B cell (primary cell): ENCODE data around the gene LHX2. TPM values are rescaled to one million over a fixed set of nuclear protein-coding genes. Genes with fewer than 3 reads are reported as not detected.

ENCODE experiments used
- ATAC-seq: fragments of 200-7000 bp; cut with Tn5 transposase; one replicate; pipeline ENCODE4 v1.10.0; 2021; ENCODE audit warnings: low read depth, mild to moderate bottlenecking, moderate number of reproducible peaks, moderate library complexity
- CTCF ChIA-PET: fragments of 350-600 bp; sonication (Branson Sonifier 250); formaldehyde crosslinking; loops from one replicate; lab custom pipeline; 2021; ENCODE audit warnings: antibody characterized with exemption, inconsistent platforms; lab: Charles Lee
- POLR2A ChIA-PET: fragments of 350-600 bp; sonication (Branson Sonifier 250); formaldehyde crosslinking; loops from one replicate; lab custom pipeline; 2021; ENCODE audit warnings: antibody characterized with exemption; lab: Charles Lee
- DNase-seq: peaks from one replicate; pipeline ENCODE4 v3.0.0; 2013
- H2AFZ ChIP-seq: 2 replicates; pipeline ENCODE4 v1.6.1; 2012; ENCODE audit warnings: mild to moderate bottlenecking, low read depth, low read length; ENCODE audit not compliant: insufficient read depth, poor library complexity, severe bottlenecking
- H3K27ac ChIP-seq, 2 donors: 1 replicate in 1 of 2; 2 replicates in 1 of 2; pipeline ENCODE4 v1.5.1; 2012 to 2013; ENCODE audit warnings: low read length in 2 of 2, mild to moderate bottlenecking in 2 of 2, moderate library complexity in 1 of 2
- H3K27me3 ChIP-seq, 4 experiments: fragments of 200-600 bp in 1 of 4; sonication (generic) in 1 of 4; replicated peaks in 1 of 4; 1 replicate in 2 of 4; 2 replicates in 2 of 4; pipeline versions ENCODE4 v1.6.1 to v1.7.0; 2013 to 2016; ENCODE audit warnings: low read length in 3 of 4, mild to moderate bottlenecking in 2 of 4, mixed read lengths in 1 of 4, moderate library complexity in 1 of 4; ENCODE audit not compliant: insufficient read depth in 4 of 4, control insufficient read depth in 3 of 4; ENCODE audit errors: control extremely low read depth in 1 of 4
- H3K36me3 ChIP-seq, 2 experiments: replicated peaks in 1 of 2; 1 replicate in 1 of 2; 2 replicates in 1 of 2; pipeline versions ENCODE4 v1.6.1 to v1.7.1; 2013; ENCODE audit warnings: low read length in 1 of 2; ENCODE audit not compliant: insufficient read depth in 2 of 2, control insufficient read depth in 1 of 2; ENCODE audit errors: control extremely low read depth in 1 of 2, extremely low read depth in 1 of 2
- H3K4me1 ChIP-seq, 2 donors: fragments of 200-600 bp in 1 of 2; sonication (generic) in 1 of 2; 1 replicate in 1 of 2; 2 replicates in 1 of 2; pipeline versions ENCODE4 v1.5.1 to v1.6.1; 2013 to 2017; ENCODE audit warnings: low read length in 2 of 2; ENCODE audit not compliant: control insufficient read depth in 2 of 2, insufficient read depth in 2 of 2
- H3K4me2 ChIP-seq: replicated peaks from 2 replicates; pipeline ENCODE3; 2012; ENCODE audit warnings: mild to moderate bottlenecking, low read depth, low read length; ENCODE audit not compliant: poor library complexity, severe bottlenecking
- H3K4me3 ChIP-seq, 5 experiments: fragments of 200-600 bp in 1 of 5; sonication (generic) in 1 of 5; 1 replicate in 3 of 5; 2 replicates in 2 of 5; pipeline versions ENCODE4 v1.5.1 to v1.7.0; 2011 to 2016; ENCODE audit warnings: low read length in 4 of 5, mild to moderate bottlenecking in 4 of 5, low read depth in 2 of 5, control low read depth in 1 of 5, moderate library complexity in 1 of 5; ENCODE audit not compliant: insufficient read depth in 1 of 5; ENCODE audit errors: control extremely low read depth in 1 of 5, extremely low read depth in 1 of 5
- H3K79me2 ChIP-seq: fragments of 200-600 bp; sonication (generic); one replicate; pipeline ENCODE4 v1.6.0; 2016; ENCODE audit warnings: low read length; ENCODE audit not compliant: control insufficient read depth, insufficient read depth
- H3K9ac ChIP-seq: fragments of 200-600 bp; sonication (generic); 2 replicates; pipeline ENCODE4 v1.6.1; 2017; ENCODE audit warnings: mild to moderate bottlenecking, low read length, moderate library complexity
- H3K9me3 ChIP-seq, 3 donors: one replicate each; pipeline versions ENCODE4 v1.6.1 to v1.7.1; 2013; ENCODE audit warnings: low read length in 2 of 3; ENCODE audit not compliant: control insufficient read depth in 2 of 3, insufficient read depth in 1 of 3; ENCODE audit errors: control extremely low read depth in 1 of 3
- H4K20me1 ChIP-seq: 2 replicates; pipeline ENCODE4 v1.6.0; 2012; ENCODE audit warnings: mild to moderate bottlenecking, low read length; ENCODE audit not compliant: insufficient read depth, control insufficient read depth, poor library complexity, severe bottlenecking
- H3K27ac Mint-ChIP-seq: one replicate; pipeline ENCODE4 v1.8.0; 2021; ENCODE audit warnings: mixed read lengths
- H3K27me3 Mint-ChIP-seq: one replicate; pipeline ENCODE4 v1.8.0; 2021; ENCODE audit warnings: mixed read lengths
- H3K4me1 Mint-ChIP-seq: one replicate; pipeline ENCODE4 v1.8.0; 2021; ENCODE audit warnings: mixed read lengths
- H3K4me3 Mint-ChIP-seq: one replicate; pipeline ENCODE4 v1.8.0; 2021; ENCODE audit warnings: mixed read lengths
- H3K9me3 Mint-ChIP-seq: one replicate; pipeline ENCODE4 v1.8.0; 2022; ENCODE audit warnings: mixed read lengths; ENCODE audit not compliant: insufficient read depth
- EZH2 ChIP-seq: IDR thresholded peaks from 2 replicates; pipeline ENCODE4 v1.6.1; 2012; ENCODE audit warnings: borderline replicate concordance, low read depth, mild to moderate bottlenecking, moderate library complexity, low read length; ENCODE audit not compliant: insufficient read depth, poor library complexity, severe bottlenecking
- WGBS: methylation state at CpG from one replicate; pipeline ENCODE4 v1.1.5; 2013; ENCODE audit warnings: missing lambda C conversion rate; ENCODE audit not compliant: insufficient coverage; 5-methylcytosine and 5-hydroxymethylcytosine counted together
- intact Hi-C: fragments of 100-400 bp; cut with micrococcal nuclease; formaldehyde crosslinking; loops from one replicate; pipeline ENCODE4 v1.10.0; 2022
- polyA plus RNA-seq: library from polyadenylated mRNA; depleted of rRNA; stranded (reverse); fragments of >200 nt; gene quantifications from 2 replicates; pipeline ENCODE4 v1.2.3, GENCODE V29; 2012
- total RNA-seq, 2 donors: library from RNA; stranded (reverse); fragments of 120-200 nt in 1 of 2; gene quantifications; 1 replicate in 1 of 2; 2 replicates in 1 of 2; pipeline versions ENCODE4 v1.2.3 to v1.2.4, GENCODE V29; 2013 to 2022
- TF ChIP-seq, protein P1 (sequence below): fragments of 200-600 bp; IDR thresholded peaks from one replicate; pipeline ENCODE4 v1.8.0; 2022; ENCODE audit warnings: antibody characterized with exemption, mild to moderate bottlenecking

LHX2 gene
- total and polyA plus RNA-seq, 2 donors (not counting 1 experiment from before 2014, with no cell fraction given), result 0.66 TPM; not detected in 1

DNA sequence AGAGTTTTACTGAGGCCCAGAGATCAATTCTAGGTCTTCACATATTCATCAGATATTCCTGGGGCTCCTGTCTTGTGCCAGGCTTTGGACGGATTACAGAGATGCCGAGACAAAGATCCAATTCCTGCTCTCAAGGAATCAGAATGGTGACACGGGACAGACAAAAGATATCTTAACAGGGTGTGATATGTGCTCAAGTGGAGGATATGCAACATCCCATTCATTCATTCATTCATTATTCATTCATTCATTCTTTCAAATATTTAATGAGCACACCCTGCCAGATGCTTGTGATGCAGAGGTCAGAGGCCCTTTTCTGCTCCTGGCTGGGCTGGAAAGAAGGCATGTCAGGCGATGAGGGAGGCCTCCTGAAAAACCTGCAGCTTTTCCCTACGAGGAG lies 21.8 kb downstream of the LHX2 start:
- peaks cover 53% of the 10 kb centered on the region for H3K27me3 Mint-ChIP-seq
- Histone ChIP-seq H3K9me3 (peaks cover 0 to 4% (median 0%) of the 10 kb centered on the region in 3 donors), H3K4me1 (peaks cover 0 to 3% of the 10 kb centered on the region in 2 donors), H3K79me2 (no peaks in the 10 kb centered on the region), H3K4me3 (no peak overlapping the region), H3K9ac (no peak overlapping the region), H3K27me3 (peaks cover 0 to 45% (median 16%) of the 10 kb centered on the region in 4 experiments), H3K36me3 (no peaks in the 10 kb centered on the region), H2AFZ (no peak overlapping the region), H4K20me1 (no peaks in the 10 kb centered on the region), H3K27ac (no peak overlapping the region), H3K4me2 (no peak overlapping the region)
- H3K4me1 Mint-ChIP-seq, result peaks cover 4% of the 10 kb centered on the region
- ATAC-seq (no peak), DNase-seq (no peak)
- H3K4me3 Mint-ChIP-seq, result no peak overlapping the region
- intact Hi-C loops, result no loop called here
- ChIA-PET CTCF (no interaction called here), POLR2A (no interaction called here)
- no peaks in the 10 kb centered on the region for H3K9me3 Mint-ChIP-seq
- no peak overlapping the region for H3K27ac Mint-ChIP-seq
- WGBS, result 100% methylated on average over 2 of the region's 5 CpGs
- TF ChIP-seq, protein P1, sequence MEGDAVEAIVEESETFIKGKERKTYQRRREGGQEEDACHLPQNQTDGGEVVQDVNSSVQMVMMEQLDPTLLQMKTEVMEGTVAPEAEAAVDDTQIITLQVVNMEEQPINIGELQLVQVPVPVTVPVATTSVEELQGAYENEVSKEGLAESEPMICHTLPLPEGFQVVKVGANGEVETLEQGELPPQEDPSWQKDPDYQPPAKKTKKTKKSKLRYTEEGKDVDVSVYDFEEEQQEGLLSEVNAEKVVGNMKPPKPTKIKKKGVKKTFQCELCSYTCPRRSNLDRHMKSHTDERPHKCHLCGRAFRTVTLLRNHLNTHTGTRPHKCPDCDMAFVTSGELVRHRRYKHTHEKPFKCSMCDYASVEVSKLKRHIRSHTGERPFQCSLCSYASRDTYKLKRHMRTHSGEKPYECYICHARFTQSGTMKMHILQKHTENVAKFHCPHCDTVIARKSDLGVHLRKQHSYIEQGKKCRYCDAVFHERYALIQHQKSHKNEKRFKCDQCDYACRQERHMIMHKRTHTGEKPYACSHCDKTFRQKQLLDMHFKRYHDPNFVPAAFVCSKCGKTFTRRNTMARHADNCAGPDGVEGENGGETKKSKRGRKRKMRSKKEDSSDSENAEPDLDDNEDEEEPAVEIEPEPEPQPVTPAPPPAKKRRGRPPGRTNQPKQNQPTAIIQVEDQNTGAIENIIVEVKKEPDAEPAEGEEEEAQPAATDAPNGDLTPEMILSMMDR, result no peak
- no peak for TF ChIP-seq EZH2

DNA sequence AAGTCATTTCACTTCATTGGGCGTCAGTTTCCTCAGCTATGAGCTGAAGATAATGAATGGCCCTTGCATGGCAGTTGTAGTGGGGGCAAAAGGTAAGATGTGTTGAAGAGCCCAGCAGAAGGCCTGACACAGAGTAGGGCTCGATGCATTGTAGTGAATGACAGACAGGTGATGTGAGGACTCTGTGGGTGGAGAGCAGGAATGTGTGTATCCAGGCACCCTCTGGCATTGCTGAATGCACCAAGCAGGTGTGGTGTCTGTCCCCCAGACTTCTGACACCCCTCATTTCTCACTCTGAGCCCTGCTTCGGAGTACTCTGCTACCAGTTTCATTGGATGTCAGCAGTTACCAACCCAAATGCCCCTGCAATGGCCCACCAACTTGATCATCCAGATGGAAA lies 22.4 kb downstream of the LHX2 start:
- no peak for TF ChIP-seq EZH2
- TF ChIP-seq, protein P1, result no peak
- intact Hi-C loops, result no loop called here
- 74% methylated on average over 3 of the region's 3 CpGs for WGBS
- Histone ChIP-seq H3K4me2 (no peak overlapping the region), H3K4me3 (no peak overlapping the region), H3K9me3 (peaks cover 0 to 4% (median 0%) of the 10 kb centered on the region in 3 donors), H3K4me1 (peaks cover 0 to 3% of the 10 kb centered on the region in 2 donors), H4K20me1 (no peaks in the 10 kb centered on the region), H3K9ac (no peak overlapping the region), H3K27me3 (peaks cover 0 to 45% (median 16%) of the 10 kb centered on the region in 4 experiments), H3K36me3 (no peaks in the 10 kb centered on the region), H2AFZ (no peak overlapping the region), H3K27ac (no peak overlapping the region), H3K79me2 (no peaks in the 10 kb centered on the region)
- ATAC-seq (no peak), DNase-seq (no peak)
- peaks cover 53% of the 10 kb centered on the region for H3K27me3 Mint-ChIP-seq
- H3K27ac Mint-ChIP-seq, result no peak overlapping the region
- H3K4me3 Mint-ChIP-seq, result no peak overlapping the region
- ChIA-PET POLR2A (no interaction called here), CTCF (no interaction called here)
- H3K4me1 Mint-ChIP-seq, result peaks cover 4% of the 10 kb centered on the region
- no peaks in the 10 kb centered on the region for H3K9me3 Mint-ChIP-seq
